NCI-H69 (cell line): ENCODE results near the gene BAIAP2L2.
"Not testable (repeated sequence)": the region's sequence is repeated elsewhere in the genome, so short reads cannot be mapped to it uniquely, and the experiment has no call there.

ENCODE experiments used
- DNase-seq: peaks from one replicate; lab custom pipeline; 2025; lab: John Stamatoyannopoulos, UW

BAIAP2L2 gene, protein sequence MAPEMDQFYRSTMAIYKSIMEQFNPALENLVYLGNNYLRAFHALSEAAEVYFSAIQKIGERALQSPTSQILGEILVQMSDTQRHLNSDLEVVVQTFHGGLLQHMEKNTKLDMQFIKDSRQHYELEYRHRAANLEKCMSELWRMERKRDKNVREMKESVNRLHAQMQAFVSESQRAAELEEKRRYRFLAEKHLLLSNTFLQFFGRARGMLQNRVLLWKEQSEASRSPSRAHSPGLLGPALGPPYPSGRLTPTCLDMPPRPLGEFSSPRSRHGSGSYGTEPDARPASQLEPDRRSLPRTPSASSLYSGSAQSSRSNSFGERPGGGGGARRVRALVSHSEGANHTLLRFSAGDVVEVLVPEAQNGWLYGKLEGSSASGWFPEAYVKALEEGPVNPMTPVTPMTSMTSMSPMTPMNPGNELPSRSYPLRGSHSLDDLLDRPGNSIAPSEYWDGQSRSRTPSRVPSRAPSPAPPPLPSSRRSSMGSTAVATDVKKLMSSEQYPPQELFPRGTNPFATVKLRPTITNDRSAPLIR

DNA sequence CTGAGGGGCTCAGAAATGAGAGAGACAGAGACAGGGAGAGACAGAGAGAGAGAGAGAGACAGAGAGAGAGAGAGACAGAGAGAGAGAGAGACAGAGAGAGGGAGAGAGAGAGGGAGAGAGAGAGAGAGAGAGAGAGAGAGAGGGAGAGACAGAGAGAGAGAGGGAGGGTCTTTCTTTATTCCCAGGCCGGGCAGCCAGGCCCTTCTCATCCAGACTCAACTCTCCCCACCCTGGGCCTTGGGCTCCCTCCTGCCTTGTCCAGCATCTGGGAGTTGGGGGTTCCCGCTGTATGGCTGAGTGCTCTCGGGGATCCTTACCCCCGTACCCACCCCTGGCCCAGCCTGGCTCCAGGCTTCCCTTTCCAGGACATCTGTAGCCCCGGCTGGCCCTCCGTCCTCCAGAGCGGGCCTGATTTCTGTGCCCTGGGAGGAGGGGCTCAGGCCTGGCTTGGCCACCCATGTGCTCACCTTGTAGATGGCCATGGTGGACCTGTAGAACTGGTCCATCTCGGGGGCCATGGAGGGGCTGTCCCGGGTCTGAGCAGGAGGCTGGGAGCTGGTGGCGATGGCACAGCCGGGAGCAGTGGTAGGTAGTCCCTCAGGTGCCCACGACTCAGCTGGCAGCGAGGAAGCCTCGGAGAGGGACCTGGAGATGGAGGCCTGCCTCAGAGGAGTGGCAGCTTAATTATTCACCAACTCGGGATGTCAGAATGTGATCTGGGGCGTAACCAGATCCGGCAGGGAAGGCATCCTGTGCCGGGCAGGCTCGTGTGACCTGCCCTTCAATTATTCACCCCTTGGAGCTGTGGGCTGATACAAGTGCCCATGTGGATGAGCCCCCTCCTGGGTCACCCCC lies at the start of gene BAIAP2L2:
Gene BAIAP2L2, minus strand, starts transcription at position 677 of the 855 bp plus-strand sequence. Its CDS starts 159 bp downstream, at position 518.
- no peak for DNase-seq

DNA sequence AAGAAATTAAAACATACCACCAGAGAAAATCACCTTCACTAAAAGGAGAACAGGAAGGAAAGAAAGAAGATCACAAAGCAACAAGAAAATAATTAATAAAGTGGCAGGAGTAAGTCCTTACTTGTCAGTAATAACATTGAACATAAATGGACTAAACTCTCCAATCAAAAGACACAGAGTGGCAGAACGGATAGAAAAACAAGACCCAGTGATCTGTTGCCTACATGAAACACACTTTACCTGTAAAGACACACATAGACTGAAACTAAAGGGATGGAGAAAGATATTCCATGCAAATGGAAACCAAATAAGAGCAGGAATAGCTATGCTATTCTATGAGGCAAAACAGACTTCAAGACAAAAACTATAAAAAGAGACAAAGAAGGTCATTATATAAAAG lies 45.2 kb upstream of the BAIAP2L2 start:
- DNase-seq = no peak

DNA sequence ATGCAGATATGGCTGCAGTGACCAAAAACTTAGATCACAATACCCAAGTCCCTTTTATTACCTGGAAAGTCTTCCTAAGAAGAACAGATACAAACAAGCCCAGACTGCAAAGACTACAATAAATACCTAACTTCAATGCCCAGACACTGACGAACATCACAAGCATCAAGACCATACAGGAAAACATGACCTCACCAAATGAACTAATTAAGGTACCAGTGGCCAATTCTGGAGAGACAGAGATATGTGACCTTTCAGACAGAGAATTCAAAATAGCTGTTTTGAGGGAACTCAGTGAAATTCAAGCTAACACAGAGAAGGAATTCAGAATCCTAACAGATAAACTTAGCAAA lies 44.1 kb upstream of the BAIAP2L2 start:
- not testable (repeated sequence) for DNase-seq

DNA sequence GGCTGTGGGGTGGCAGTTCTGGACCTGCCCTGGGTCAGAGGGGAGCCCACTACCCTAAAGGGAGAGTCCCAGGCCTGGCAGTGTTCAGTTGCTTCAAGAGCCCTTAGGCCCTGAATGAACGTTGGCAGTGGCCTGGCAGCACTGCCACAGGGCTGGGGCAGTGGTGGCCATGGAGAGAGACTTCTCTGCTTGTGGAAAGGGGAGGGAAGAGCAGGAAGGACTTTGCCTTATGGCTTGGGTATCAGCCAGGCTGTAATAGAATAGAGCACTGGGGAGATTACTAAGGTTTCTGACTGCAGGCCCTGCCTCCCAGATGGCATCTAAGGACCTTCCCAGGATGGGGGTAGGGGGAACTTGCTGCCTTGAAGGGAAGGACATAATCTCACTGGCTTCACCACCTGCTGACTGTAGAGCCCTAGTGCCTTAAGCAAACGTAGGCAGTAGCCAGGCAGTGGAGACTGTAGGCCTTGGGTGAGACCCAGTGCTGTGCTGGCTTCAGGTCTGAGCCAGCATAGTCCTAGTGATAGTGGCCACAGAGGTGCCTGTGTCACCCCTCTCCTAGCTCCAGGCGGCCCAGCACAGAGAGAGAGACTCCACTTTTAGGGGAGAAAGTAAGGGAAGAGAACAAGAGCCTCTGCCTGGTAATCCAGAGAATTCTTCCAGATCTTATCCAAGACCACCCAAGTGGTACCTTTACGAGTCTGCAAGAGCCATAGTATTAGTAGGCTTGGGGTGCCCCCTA lies 43.5 kb upstream of the BAIAP2L2 start:
- peak; percentile 72 for DNase-seq

DNA sequence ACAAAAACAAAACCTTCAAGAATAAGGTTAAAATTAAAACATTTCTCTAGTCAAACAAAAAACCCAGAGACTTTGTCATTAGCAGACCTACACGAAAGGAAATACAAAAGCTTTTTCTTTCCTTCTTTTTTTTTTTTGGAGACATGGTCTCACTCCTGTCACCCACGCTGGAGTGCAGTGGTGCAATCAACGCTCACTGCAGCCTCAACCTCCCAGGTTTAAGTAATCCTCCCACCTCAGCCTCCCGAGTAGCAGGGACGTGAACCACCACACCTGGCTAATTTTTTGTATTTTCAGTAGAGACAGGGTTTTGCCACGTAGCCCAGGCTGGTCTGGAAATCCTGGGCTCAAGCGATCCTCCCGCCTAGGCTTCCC lies 40.6 kb upstream of the BAIAP2L2 start:
- no peak for DNase-seq

DNA sequence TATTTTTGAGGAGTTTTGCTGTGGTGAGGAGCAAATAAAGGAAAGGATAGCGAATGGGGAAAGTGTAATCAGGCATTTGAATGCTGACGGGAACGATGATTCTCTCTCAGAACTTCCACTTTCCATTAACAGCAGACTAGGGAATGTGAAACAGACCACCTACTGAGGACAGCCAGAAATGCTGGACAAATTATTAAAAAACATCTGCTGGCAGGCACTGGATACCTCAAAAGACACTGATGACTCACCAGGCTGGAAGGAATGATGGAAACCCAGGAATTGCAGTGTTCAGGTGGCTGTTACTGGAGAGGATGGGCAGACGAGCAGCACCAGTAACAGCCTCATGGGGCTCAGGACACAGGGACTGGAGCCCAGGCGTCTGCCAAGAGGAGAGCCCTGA lies 37.8 kb upstream of the BAIAP2L2 start:
- peak; percentile 56 for DNase-seq

DNA sequence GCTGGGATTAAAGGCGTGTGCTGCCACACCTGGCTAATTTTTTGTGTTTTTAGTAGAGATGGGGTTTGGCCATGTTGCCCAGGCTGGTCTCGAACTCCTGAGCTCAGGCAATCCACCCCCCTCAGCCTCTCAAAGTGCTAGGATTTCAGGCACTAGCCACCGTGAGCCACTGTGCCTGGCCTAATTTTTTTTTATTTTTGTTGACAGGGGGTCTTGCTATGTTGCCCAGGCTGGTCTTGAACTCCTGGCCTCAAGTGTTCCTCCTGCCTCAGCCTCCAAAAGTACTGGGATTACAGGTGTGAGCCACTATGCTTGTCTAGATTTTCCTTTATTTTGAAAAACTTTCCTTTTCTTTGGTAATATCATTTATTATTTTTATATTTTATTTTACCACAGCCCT lies 35.7 kb upstream of the BAIAP2L2 start:
- DNase-seq = not testable (repeated sequence)

DNA sequence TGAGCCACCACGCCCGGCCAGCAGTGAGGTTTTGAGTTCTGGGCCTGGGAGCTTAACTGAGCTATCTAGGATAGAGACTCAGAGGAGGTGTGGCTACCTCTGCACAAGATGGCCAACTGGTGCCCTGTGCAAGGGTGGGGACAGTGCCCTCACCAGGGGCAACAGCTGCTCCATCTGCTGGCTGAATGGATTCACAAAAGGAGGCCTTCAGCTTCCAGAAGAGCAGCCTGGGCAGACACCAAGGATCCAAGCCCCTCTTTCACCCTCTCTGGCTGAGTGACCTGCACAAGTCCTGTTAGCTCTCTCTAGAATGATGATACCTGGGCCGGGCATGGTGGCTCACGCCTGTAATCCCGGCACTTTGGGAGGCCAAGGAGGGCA lies 33.5 kb upstream of the BAIAP2L2 start:
- peak; percentile 62 for DNase-seq

DNA sequence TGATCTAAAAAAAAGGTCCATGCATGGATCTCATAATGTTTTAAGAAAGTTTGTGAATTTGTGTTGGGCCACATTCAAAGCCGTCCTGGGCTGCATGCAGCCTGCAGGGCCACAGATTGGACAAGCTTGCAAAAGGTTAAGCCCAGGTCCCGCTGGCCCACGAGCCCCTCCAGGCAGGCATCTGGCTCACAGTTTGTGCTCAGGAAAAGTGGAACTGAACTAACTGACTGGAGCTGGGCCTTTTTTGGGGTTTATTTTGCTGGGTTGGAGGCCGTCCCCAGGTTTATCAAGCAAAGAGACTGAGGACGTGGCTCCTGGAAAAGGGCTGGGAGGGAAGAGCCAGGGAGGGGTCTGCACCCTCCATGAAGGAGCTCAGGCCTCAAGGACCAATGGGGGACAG lies 32.1 kb upstream of the BAIAP2L2 start:
- no peak for DNase-seq

DNA sequence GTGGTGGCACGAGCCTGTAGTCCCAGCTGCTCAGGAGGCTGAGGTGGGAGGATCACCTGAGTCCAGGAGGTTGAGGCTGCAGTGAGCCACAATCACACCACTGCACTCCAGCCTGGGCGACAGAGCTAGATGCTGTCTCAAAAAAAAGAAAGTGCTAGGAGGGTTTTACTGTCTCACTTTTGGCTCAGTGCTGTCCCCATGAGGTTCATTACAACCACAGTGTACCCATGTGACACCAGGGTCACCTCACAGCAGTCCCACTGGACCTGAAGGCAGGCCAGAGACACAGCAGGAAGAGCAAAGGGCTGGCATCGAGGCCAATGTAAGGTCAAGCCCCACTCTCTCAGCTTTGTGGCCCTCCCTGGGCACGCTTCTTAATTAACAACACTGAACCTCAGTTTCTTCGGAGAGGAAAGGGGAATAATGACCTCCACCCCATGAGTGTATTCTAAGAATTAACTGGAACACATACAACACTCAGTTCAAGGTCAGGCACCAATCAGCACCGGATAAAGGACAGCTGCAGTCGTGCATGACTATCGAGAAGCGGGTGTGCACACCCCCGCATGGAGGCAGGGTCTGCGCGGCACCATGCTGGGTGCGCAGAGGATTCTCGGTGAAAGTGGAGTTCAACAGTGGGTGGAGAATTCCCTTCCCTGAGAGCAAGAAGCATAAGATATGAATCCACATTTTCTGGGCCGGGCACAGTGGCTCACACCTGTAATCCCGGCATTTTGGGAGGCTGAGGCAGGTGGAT lies 30.9 kb upstream of the BAIAP2L2 start:
- DNase-seq = no peak

DNA sequence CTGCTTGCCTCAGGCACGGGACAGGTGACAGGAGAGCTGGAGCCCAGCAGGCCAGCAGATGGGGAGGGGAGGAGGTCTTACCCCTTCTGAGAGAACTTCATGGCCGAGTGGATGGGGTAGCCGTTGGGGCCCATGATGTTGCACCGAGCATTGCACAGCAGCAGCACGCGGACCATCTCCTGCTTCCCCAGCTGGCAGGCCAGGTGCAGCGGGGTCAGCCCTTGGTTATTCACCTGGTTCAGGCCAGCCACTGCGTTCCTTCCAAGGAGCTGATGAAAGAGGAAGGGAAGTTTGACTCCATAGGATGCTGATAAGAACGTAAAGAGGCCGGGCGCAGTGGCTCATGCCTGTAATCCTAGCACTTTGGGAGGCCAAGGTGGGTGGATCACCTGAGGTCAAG lies 29.4 kb upstream of the BAIAP2L2 start:
- DNase-seq = no peak

DNA sequence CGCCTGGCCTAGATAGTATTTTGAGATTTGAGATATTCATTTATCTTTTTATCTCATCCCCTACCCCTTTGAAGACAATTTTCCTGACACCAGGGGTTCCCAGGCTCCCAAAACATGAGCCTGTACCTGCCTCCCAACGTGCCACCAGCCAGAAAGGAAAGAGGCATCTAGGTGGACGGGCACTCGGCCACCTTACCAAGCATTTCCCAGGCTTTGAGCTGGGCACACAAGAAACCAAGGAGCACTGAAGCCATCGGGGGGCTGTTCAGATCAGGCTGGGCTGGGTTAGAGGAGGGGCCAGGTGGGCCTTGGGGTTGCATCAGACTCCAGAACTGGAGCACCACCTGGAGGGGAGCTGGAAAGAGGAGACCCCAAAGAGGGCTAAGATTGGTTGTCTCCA lies 28.5 kb upstream of the BAIAP2L2 start:
- DNase-seq = no peak

DNA sequence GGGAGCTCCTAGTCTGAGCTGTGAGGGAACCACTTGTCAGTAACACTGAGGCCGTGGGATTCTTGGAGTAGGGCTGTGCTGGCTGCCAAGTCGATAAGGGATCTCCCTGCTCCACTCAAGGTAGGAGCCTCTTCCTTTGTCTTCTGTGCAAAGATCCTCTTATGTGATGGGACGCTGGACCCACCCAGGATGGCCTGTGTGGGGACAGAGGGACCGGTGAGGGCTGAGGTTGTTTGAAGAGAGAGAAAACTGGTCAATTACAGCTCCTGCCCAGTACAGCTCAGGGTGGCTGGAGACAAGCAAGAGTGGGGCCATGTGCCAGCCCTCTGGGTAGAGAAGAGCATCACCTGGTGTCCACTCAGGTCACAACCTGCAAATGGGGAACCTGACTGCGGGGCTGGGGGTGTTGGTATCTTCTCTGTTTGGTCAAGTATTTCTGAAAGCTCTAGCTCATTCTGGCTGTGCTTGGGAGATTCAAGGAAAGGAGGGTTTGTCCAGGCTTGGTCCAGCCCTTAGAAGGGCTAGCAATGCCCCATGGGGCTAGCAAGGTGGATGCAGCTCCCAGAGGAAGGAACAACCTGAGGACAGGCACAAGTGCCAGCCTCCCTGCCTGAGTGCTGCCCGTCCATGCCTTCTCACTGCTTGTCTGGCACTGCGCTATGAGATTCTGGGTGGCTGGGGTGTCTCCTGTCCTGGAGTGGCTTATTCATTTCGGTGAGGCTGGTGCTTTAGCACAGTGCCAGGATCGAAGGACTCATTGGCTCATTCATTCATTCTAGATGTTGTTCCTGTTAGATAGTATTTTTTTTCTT lies 27.6 kb upstream of the BAIAP2L2 start:
- no peak for DNase-seq

DNA sequence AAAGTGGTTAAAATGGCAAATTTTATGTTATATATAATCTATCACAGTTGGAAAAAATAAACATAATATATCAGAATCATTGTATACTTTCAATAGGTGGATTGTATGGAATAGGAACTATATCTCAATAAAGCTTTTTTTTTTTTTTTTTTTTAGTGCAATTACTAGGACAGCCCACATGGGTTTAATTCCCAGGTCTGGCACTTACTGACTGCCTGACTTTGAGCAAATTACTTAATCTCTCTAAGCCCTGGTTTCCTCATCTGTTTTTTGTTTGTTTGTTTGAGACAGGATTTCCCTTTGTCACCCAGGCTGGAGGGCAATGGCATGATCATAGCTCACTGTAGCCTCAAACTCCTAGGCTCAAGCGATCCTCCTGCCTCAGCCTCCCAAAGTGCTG lies 26.1 kb upstream of the BAIAP2L2 start:
- DNase-seq = no peak

DNA sequence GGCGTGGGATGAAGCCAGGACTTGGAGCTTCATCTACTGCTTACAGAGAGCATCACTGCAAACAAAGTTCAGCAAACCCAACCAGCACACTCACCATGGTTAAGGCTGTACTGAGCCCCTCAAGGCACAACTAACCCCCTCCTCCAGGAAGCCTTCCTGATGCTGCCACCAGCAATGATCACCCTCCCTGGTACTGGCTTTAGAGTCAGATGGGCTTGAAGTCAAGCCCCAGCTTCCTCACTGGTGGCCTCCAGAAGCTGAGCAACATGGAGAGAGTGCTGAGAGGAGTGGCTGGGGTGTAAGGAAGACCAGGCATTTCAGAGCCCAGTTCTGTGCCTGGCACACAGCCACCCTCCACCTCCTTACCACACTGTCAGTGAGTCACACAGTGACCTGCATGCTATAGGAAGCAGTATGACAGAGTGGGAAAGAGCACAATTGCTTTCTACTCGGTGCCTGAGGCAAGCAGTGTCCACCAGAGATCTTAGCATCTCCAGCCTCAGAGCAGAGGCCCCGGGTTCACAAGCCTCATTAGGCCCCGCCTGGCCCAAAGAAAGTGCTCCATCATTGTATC lies 24.7 kb upstream of the BAIAP2L2 start:
- DNase-seq = no peak

DNA sequence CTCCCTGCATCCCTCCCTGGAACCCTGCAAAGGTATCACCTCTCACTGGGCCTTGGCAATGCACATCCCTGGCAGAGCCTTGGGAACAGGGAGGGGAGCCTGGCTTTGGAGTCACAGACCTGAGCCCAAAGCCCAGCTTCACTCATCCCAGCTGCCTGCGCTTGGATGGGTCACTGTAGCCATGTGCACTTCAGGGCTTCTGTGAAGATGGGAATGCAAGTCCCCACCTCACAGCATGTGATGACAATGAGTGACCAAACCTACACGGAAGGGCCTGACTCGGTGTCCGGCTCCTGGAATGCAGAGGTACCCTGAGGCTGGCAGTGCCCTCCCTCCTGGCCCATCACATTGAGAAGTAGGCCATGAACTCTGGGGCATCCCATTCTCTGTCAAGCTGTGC lies 22.8 kb upstream of the BAIAP2L2 start:
- DNase-seq = no peak

DNA sequence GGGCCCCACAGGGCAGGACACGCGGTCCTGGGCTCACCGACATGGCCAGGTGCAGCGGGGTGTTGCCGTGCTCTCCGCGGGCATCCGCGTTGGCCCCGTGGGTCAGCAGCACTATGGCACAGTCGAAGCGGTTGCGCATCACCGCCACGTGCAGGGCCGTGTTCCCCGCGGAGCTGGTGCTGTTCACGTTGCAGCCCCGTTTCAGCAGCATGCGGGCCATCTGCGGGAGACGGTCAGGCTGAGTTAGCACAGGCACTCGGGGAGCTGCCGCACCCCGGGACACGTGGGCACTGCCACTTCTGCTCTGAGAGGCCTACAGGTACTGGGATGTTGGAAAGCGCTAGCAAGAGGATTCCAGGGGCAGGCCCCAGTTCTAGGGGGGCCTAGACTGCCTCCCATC lies 22.3 kb upstream of the BAIAP2L2 start:
- DNase-seq = no peak

DNA sequence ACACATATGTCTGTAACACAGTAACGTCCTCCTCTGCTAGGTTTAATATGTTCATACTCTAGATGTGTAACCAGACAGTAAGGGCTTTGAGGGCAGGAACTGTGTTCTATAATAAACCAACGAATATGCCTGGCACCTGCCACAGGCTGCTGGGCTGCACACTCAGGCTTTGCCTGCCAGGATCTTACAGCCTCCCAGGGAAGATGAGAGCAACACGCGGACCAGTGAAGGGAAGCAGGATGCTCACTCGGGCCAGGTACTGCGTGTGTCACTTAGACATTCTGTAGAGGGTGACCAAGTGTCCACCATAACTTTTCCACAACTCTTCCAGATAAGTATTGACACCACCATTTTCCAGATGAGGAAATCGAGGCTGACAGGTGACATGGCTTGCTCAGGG lies 21.7 kb upstream of the BAIAP2L2 start:
- DNase-seq = no peak

DNA sequence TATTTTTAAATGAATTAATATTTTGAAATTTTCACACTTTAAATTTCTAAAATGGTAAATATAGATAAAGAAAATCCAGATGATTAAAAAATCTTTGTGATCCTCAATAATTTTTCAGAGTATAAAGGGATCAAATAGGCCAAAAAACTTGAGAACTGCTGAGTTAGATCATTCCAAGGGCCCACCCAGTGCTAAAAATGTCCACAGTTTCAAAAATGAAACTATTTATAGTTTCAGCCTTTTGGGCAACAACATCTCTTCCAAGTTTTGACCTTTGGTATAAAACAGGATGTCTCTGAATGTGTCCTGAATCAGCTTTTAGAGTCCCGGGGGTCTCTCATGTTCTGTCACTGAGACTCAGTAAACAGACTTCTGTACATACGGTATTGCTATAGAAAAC lies 20.9 kb upstream of the BAIAP2L2 start:
- DNase-seq = no peak

DNA sequence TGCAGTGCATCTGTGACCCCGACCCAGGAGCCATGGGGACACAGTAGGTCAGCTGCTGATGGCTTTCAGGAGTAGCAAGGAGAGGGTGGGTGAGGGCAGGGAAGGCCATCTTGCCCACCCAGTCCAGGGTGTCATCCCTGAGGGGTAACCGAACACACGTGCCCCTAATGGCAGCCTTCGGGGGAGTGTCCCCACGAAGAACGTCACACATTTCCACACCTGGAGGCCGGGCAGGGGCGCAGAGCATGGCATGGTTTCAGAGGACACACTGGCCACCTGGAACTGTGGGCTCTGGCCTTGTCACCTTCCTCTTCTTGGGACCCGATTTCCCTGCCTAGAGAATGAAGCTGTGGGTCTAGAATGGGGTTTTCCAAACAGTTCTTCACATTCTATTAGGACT lies 19.4 kb upstream of the BAIAP2L2 start:
- no peak for DNase-seq

DNA sequence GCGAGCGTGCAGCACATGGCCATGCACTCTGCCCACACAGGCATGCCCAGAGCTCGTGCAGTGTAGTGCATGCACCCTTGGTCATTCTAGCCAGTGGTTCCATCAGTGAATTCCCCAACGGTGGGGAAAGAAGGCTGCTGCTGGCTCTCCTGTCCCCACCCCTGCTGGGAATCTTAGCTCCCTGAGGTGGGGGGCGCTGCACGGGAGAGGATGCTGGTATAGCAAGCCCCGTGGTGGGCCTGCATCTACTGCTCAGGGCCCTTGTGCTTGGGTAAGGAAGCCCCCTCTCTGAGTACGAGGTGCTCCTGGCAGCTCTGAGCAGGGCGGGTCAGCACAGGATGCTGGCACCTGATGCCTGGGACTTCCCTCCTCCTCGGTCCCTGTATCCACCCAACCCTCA lies 18.5 kb upstream of the BAIAP2L2 start:
- DNase-seq = no peak
